ENCODE data around the gene HIPK1. TPM values are rescaled to one million over a fixed set of nuclear protein-coding genes. Genes with fewer than 3 reads are reported as not detected.

Gene HIPK1
- total RNA-seq, 1 experiment from 2014 or later = 48.2 TPM

DNA sequence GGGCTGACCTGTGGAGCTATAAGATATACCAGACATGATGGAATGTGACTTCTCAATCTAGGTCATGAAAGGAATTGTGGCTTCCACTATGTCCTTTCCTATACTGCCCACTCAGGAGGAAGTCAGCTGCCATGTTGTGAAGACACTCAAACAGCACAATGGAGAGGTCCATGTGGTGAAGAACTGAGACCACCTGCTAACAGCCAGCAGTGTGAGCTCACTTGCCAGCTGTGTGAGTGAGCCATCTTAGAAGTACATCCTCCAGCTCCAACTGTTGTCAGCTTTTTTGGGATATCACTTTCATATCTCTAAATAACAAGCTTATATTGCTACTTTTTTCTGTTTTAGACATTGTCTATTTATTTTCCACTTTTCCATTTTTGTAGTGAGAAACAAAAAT, 79.9 kb downstream of the HIPK1 start:
- Mint-ChIP-seq H3K4me1 (ENCODE audit: low read depth, unreplicated experiment) (peaks cover 13% of the 10 kb centered on the region), H3K27me3 (ENCODE audit: insufficient read depth, unreplicated experiment) (no peaks in the 10 kb centered on the region), H3K9me3 (ENCODE audit: unreplicated experiment) (peaks cover 27% of the 10 kb centered on the region), H3K4me3 (ENCODE audit: unreplicated experiment) (no peak overlapping the region), H3K27ac (ENCODE audit: unreplicated experiment) (no peak overlapping the region), H3K36me3 (ENCODE audit: insufficient read depth, unreplicated experiment) (peaks cover 6% of the 10 kb centered on the region)
- TF ChIP-seq CTCF (IDR thresholded peaks at IDR 0.05; ENCODE audit: insufficient read depth in 1 of 2, low read depth in 1 of 2, low read length in 1 of 2, severe bottlenecking in 1 of 2, unreplicated experiment in 1 of 2) = no peak
- Histone ChIP-seq H3K27me3 (replicated peaks; ENCODE audit: control insufficient read depth, insufficient read depth, low read length) (no peaks in the 10 kb centered on the region), H3K9me3 (no peaks in the 10 kb centered on the region), H3K36me3 (ENCODE audit: control insufficient read depth, insufficient read depth, low read length) (no peaks in the 10 kb centered on the region), H3K4me3 (ENCODE audit: low read depth, low read length) (no peak overlapping the region), H3K4me1 (peaks cover 14% of the 10 kb centered on the region; the same call in 1 of the 2 replicates)
- no peak for DNase-seq
- intact Hi-C loops (cut with micrococcal nuclease; ENCODE audit: unreplicated experiment) = no loop called here
- CTCF ChIA-PET = interaction anchor here (1.2 kb wide), 1 partner anchor 30 kb away, joined by 5 read pairs; the partner anchor contains the start of gene OLFML3
- BruUV-seq (replicated peaks) = no TSS peak
- POLR2A ChIA-PET = no interaction called here

- Histone ChIP-seq H3K9me3 (no peaks in the 10 kb centered on the region), H3K4me3 (ENCODE audit: low read depth, low read length) (no peak overlapping the region), H3K27me3 (replicated peaks; ENCODE audit: control insufficient read depth, insufficient read depth, low read length) (no peaks in the 10 kb centered on the region), H3K4me1 (peaks cover 14% of the 10 kb centered on the region; the same call in 1 of the 2 replicates), H3K36me3 (ENCODE audit: control insufficient read depth, insufficient read depth, low read length) (no peaks in the 10 kb centered on the region)
- ChIA-PET POLR2A (no interaction called here), CTCF (interaction anchor here (1.2 kb wide), 1 partner anchor 30 kb away, joined by 5 read pairs; the partner anchor contains the start of gene OLFML3)
- Mint-ChIP-seq H3K9me3 (ENCODE audit: unreplicated experiment) (peaks cover 27% of the 10 kb centered on the region), H3K27me3 (ENCODE audit: insufficient read depth, unreplicated experiment) (no peaks in the 10 kb centered on the region), H3K36me3 (ENCODE audit: insufficient read depth, unreplicated experiment) (peaks cover 6% of the 10 kb centered on the region), H3K4me3 (ENCODE audit: unreplicated experiment) (no peak overlapping the region), H3K4me1 (ENCODE audit: low read depth, unreplicated experiment) (peaks cover 13% of the 10 kb centered on the region), H3K27ac (ENCODE audit: unreplicated experiment) (no peak overlapping the region)
- intact Hi-C loops (cut with micrococcal nuclease; ENCODE audit: unreplicated experiment) = no loop called here
- BruUV-seq (replicated peaks) = no TSS peak
- no peak for DNase-seq
- TF ChIP-seq CTCF (IDR thresholded peaks at IDR 0.05; ENCODE audit: insufficient read depth in 1 of 2, low read depth in 1 of 2, low read length in 1 of 2, severe bottlenecking in 1 of 2, unreplicated experiment in 1 of 2) = no peak
Observed at GRCh38 chr1:114009393-114009792, 80.3 kb downstream of the HIPK1 start.

DNA sequence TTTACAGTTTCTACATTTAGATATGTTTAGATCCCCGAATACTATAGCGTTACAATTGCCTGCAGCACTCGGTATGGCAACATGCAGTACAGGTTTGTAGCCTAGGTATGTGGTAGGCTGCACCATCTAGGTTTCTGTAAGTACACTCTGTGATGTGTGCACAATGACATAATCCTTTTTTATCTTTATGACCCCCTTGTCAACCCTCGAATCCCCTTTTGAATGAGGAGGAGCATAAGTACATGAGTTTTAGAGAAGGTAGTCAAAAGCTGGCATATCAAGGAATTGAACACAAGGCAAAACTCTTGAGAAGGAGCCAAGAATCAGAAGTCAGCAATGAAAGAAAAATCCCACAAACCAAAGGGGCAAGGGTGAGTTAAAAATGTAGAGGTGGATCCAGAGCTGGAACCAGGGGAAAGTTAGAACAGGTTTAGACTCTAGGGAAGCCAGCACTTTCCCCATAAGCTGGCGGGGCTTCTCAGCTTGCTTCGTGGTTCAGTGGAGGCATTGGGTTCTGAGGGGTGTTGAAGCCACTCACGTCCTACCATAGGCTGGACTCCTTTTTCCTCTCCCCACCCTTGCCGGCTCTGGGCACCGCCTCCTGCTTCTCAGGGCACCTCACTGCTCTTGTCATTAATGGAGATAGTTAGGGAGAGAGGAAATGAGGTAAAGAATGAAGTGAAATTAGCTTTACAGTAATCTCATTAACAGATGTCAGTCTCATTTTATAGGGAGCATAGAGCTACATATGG, 81.5 kb downstream of the HIPK1 start:
- no peak for TF ChIP-seq CTCF (IDR thresholded peaks at IDR 0.05; ENCODE audit: insufficient read depth in 1 of 2, low read depth in 1 of 2, low read length in 1 of 2, severe bottlenecking in 1 of 2, unreplicated experiment in 1 of 2)
- Histone ChIP-seq H3K36me3 (ENCODE audit: control insufficient read depth, insufficient read depth, low read length) (no peaks in the 10 kb centered on the region), H3K4me1 (peaks cover 14% of the 10 kb centered on the region; the same call in 1 of the 2 replicates), H3K4me3 (ENCODE audit: low read depth, low read length) (no peak overlapping the region), H3K9me3 (no peaks in the 10 kb centered on the region), H3K27me3 (replicated peaks; ENCODE audit: control insufficient read depth, insufficient read depth, low read length) (no peaks in the 10 kb centered on the region)
- Mint-ChIP-seq H3K27ac (ENCODE audit: unreplicated experiment) (no peak overlapping the region), H3K4me3 (ENCODE audit: unreplicated experiment) (peak overlapping the region; percentile 21), H3K27me3 (ENCODE audit: insufficient read depth, unreplicated experiment) (no peaks in the 10 kb centered on the region), H3K9me3 (ENCODE audit: unreplicated experiment) (peaks cover 18% of the 10 kb centered on the region), H3K36me3 (ENCODE audit: insufficient read depth, unreplicated experiment) (peaks cover 2% of the 10 kb centered on the region), H3K4me1 (ENCODE audit: low read depth, unreplicated experiment) (peaks cover 13% of the 10 kb centered on the region)
- ChIA-PET POLR2A (no interaction called here), CTCF (no interaction called here)
- DNase-seq = no peak
- no TSS peak for BruUV-seq (replicated peaks)
- intact Hi-C loops (cut with micrococcal nuclease; ENCODE audit: unreplicated experiment) = no loop called here

Data from Caco-2 (cell line).